SK-N-SH (cell line): ENCODE data around the gene CLCN5. TPM values are rescaled to one million over a fixed set of nuclear protein-coding genes. Genes with fewer than 3 reads are reported as not detected.

Experiments used
- CTCF ChIA-PET: fragments of 300-600, 350-600 bp; formaldehyde crosslinking; extraction: SDS; loops from one replicate; lab custom pipeline; 2021; lab: Yijun Ruan, JAX
- POLR2A ChIA-PET: fragments of 350-600 bp; sonication (Branson Sonifier 250); formaldehyde crosslinking; extraction: SDS; loops from one replicate; lab custom pipeline; 2020; ENCODE audit warnings: antibody characterized with exemption, inconsistent platforms; lab: Yijun Ruan, JAX
- DNase-seq: peaks from one replicate; pipeline ENCODE4 v3.0.0; 2012
- H2AFZ ChIP-seq: fragments of 200-600 bp; sonication (generic); 2 replicates; pipeline ENCODE4 v1.8.1; 2016; ENCODE audit warnings: antibody characterized with exemption, mild to moderate bottlenecking, low read depth
- H3F3A ChIP-seq: fragments of 200-600 bp; sonication (generic); replicated peaks from 2 replicates; pipeline ENCODE3; 2016; ENCODE audit warnings: antibody characterized with exemption, mild to moderate bottlenecking; ENCODE audit not compliant: insufficient read depth
- H3K27ac ChIP-seq, 2 experiments: fragments of 200-500 bp in 1 of 2; fragments of 200-600 bp in 1 of 2; sonication (Bioruptor generic) in 1 of 2; sonication (generic), shearing (Covaris generic) in 1 of 2; 2 replicates each; pipeline versions ENCODE4 v1.5.1 to v1.6.1; 2014 to 2016; ENCODE audit warnings: low read depth in 2 of 2, inconsistent platforms in 1 of 2, low read length in 1 of 2, mild to moderate bottlenecking in 1 of 2, mixed read lengths in 1 of 2
- H3K27me3 ChIP-seq: fragments of 200-600 bp; sonication (generic), shearing (Covaris generic); 2 replicates; pipeline ENCODE4 v1.6.1; 2016; ENCODE audit warnings: mixed run types; ENCODE audit not compliant: insufficient read depth
- H3K36me3 ChIP-seq, 2 experiments: fragments of 200-500 bp in 1 of 2; fragments of 200-600 bp in 1 of 2; sonication (Bioruptor generic) in 1 of 2; sonication (generic) in 1 of 2; replicated peaks in 1 of 2; 2 replicates each; pipeline versions ENCODE3 to v1.5.1; 2014 to 2016; ENCODE audit warnings: low read length in 1 of 2, mild to moderate bottlenecking in 1 of 2; ENCODE audit not compliant: insufficient read depth in 2 of 2, control insufficient read depth in 1 of 2
- H3K4me1 ChIP-seq, 2 experiments: fragments of 200-500 bp in 1 of 2; fragments of 200-600 bp in 1 of 2; sonication (Bioruptor generic) in 1 of 2; sonication (generic), shearing (Covaris generic) in 1 of 2; 2 replicates each; pipeline versions ENCODE4 v1.5.1 to v1.6.1; 2014 to 2016; ENCODE audit warnings: low read depth in 1 of 2, low read length in 1 of 2, mixed run types in 1 of 2; ENCODE audit not compliant: insufficient read depth in 2 of 2, control insufficient read depth in 1 of 2
- H3K4me2 ChIP-seq: fragments of 200-600 bp; sonication (generic), shearing (Covaris generic); 2 replicates; pipeline ENCODE4 v1.6.1; 2017; ENCODE audit warnings: mixed run types
- H3K4me3 ChIP-seq, 2 experiments: fragments of 200-500 bp in 1 of 2; fragments of 200-600 bp in 1 of 2; sonication (Bioruptor generic) in 1 of 2; sonication (generic), shearing (Covaris generic) in 1 of 2; 2 replicates each; pipeline versions ENCODE4 v1.5.1 to v1.8.1; 2014 to 2016; ENCODE audit warnings: low read depth in 2 of 2, inconsistent platforms in 1 of 2, low read length in 1 of 2, mild to moderate bottlenecking in 1 of 2, mixed read lengths in 1 of 2, moderate library complexity in 1 of 2
- H3K79me2 ChIP-seq: fragments of 200-600 bp; sonication (generic); 2 replicates; pipeline ENCODE4 v1.8.1; 2017; ENCODE audit warnings: mild to moderate bottlenecking; ENCODE audit not compliant: insufficient read depth
- H3K9ac ChIP-seq: fragments of 200-600 bp; sonication (generic); 2 replicates; pipeline ENCODE4 v1.6.1; 2017; ENCODE audit warnings: mixed run types
- H3K9me2 ChIP-seq: fragments of 200-600 bp; sonication (generic); 2 replicates; pipeline ENCODE4 v1.6.1; 2017; ENCODE audit warnings: mixed run types
- H3K9me3 ChIP-seq: fragments of 200-600 bp; sonication (generic); 2 replicates; pipeline ENCODE4 v1.6.1; 2017; ENCODE audit warnings: mixed run types, mild to moderate bottlenecking, moderate library complexity
- H4K20me1 ChIP-seq: fragments of 200-600 bp; sonication (generic); 2 replicates; pipeline ENCODE4 v1.6.1; 2017; ENCODE audit warnings: mild to moderate bottlenecking, mixed run types; ENCODE audit not compliant: insufficient read depth
- CHD2 ChIP-seq: fragments of 150-350 bp; IDR thresholded peaks from 2 replicates; pipeline ENCODE4 v1.6.1; 2018; ENCODE audit warnings: low read length; ENCODE audit not compliant: partially characterized antibody
- EP300 ChIP-seq, 2 experiments: IDR thresholded peaks; 2 replicates each; pipeline versions ENCODE4 v1.4.0 to v1.6.1; 2012; ENCODE audit warnings: borderline replicate concordance in 1 of 2, low read depth in 1 of 2, low read length in 1 of 2
- FOSL2 ChIP-seq: IDR thresholded peaks from 2 replicates; pipeline ENCODE4 v1.4.0; 2012; ENCODE audit warnings: low read depth, mild to moderate bottlenecking, moderate library complexity, borderline replicate concordance
- JUND ChIP-seq: IDR thresholded peaks from 2 replicates; pipeline ENCODE4 v1.4.0; 2012
- MAX ChIP-seq: IDR thresholded peaks from 2 replicates; pipeline ENCODE4 v1.4.0; 2012; ENCODE audit warnings: low read depth
- MEF2A ChIP-seq: IDR thresholded peaks from 2 replicates; pipeline ENCODE4 v1.4.0; 2012; ENCODE audit warnings: low read depth, borderline replicate concordance
- POLR2AphosphoS5 ChIP-seq: IDR thresholded peaks from 2 replicates; pipeline ENCODE4 v1.6.1; 2012; ENCODE audit warnings: low read depth, low read length
- RCOR1 ChIP-seq: fragments of 150-350 bp; IDR thresholded peaks from 2 replicates; pipeline ENCODE4 v1.6.1; 2017; ENCODE audit warnings: antibody characterized with exemption, low read length
- REST ChIP-seq: IDR thresholded peaks from 2 replicates; pipeline ENCODE4 v1.6.1; 2012; ENCODE audit warnings: mild to moderate bottlenecking, low read depth, low read length, moderate library complexity
- RFX5 ChIP-seq: IDR thresholded peaks from 2 replicates; pipeline ENCODE4 v1.6.1; 2012; ENCODE audit warnings: mild to moderate bottlenecking, improper control_type of control experiment, low read length
- RXRA ChIP-seq: IDR thresholded peaks from 2 replicates; pipeline ENCODE4 v1.4.0; 2012; ENCODE audit warnings: low read depth, mild to moderate bottlenecking, borderline replicate concordance
- TAF1 ChIP-seq: IDR thresholded peaks from 2 replicates; pipeline ENCODE4 v1.6.1; 2012; ENCODE audit warnings: low read depth, mild to moderate bottlenecking, low read length, moderate library complexity, borderline replicate concordance
- TCF12 ChIP-seq: IDR thresholded peaks from 2 replicates; pipeline ENCODE4 v1.4.0; 2012
- USF2 ChIP-seq: fragments of 150-350 bp; IDR thresholded peaks from 2 replicates; pipeline ENCODE4 v1.6.1; 2017; ENCODE audit warnings: antibody characterized with exemption, low read length, low read depth, borderline replicate concordance
- WGBS: methylation state at CpG from one replicate; pipeline ENCODE4 v1.1.6; 2017; ENCODE audit warnings: low lambda C conversion rate; 5-methylcytosine and 5-hydroxymethylcytosine counted together
- polyA plus RNA-seq, 3 experiments: library from polyadenylated mRNA; depleted of rRNA; stranded (reverse); fragments of >200 nt; gene quantifications; 2 replicates each; pipeline ENCODE4 v1.2.3, GENCODE V29; 2012
- TF ChIP-seq, protein P1 (sequence below): IDR thresholded peaks from 2 replicates; pipeline ENCODE4 v1.4.0; 2012; ENCODE audit warnings: low read depth, borderline replicate concordance
- TF ChIP-seq, protein P2 (sequence below): fragments of 150-350 bp; IDR thresholded peaks from 2 replicates; pipeline ENCODE4 v1.6.1; 2016; ENCODE audit warnings: mild to moderate bottlenecking, low read depth, low read length

CLCN5 gene
- polyA plus RNA-seq, 1 of the 3 experiments (the other 2 are of a cell fraction), result 1.7 TPM

- no peak overlapping the region for H2AFZ ChIP-seq
- H4K20me1 ChIP-seq, result no peaks in the 10 kb centered on the region
- H3K9me3 ChIP-seq, result no peaks in the 10 kb centered on the region; the same call in 1 of the 2 replicates
- H3K27ac ChIP-seq, result no peak overlapping the region
- TF ChIP-seq JUND, result no peak
- TF ChIP-seq FOSL2, result no peak
- CTCF ChIA-PET, result no interaction called here
- POLR2A ChIA-PET, result no interaction called here
- no peaks in the 10 kb centered on the region for H3F3A ChIP-seq
- H3K4me1 ChIP-seq, result no peaks in the 10 kb centered on the region
- WGBS, result 23% methylated on average over 3 of the region's 3 CpGs
- H3K9ac ChIP-seq, result no peak overlapping the region
- no peak for DNase-seq
- no peak overlapping the region for H3K4me3 ChIP-seq
- H3K27me3 ChIP-seq, result no peaks in the 10 kb centered on the region; the same call in 1 of the 2 replicates
- no peaks in the 10 kb centered on the region for H3K9me2 ChIP-seq
- H3K4me2 ChIP-seq, result no peak overlapping the region
- H3K36me3 ChIP-seq, result no peaks in the 10 kb centered on the region
- no peaks in the 10 kb centered on the region for H3K79me2 ChIP-seq
These were observed 12.1 kb upstream of the CLCN5 start for GRCh38 chrX:49910344-49910743.

- no peaks in the 10 kb centered on the region for H4K20me1 ChIP-seq
- TF ChIP-seq RCOR1, result no peak
- no peak for TF ChIP-seq RXRA
- CTCF ChIA-PET, result interaction anchor here (1.8 kb wide), 1 partner anchor 28 kb away, joined by 6 read pairs; no protein-coding TSS in a partner anchor
- H3K36me3 ChIP-seq, result no peaks in the 10 kb centered on the region
- H3F3A ChIP-seq, result no peaks in the 10 kb centered on the region
- H3K4me3 ChIP-seq, result no peak overlapping the region
- no peak overlapping the region for H2AFZ ChIP-seq
- no peak overlapping the region for H3K4me2 ChIP-seq
- H3K27me3 ChIP-seq, result no peaks in the 10 kb centered on the region; the same call in 1 of the 2 replicates
- H3K9me2 ChIP-seq, result no peaks in the 10 kb centered on the region
- POLR2A ChIA-PET, result no interaction called here
- DNase-seq, result no peak
- H3K9ac ChIP-seq, result no peak overlapping the region
- WGBS, result 3% methylated on average over 3 of the region's 3 CpGs
- H3K27ac ChIP-seq, result no peak overlapping the region
- H3K4me1 ChIP-seq, result no peaks in the 10 kb centered on the region
- no peaks in the 10 kb centered on the region for H3K9me3 ChIP-seq
- no peaks in the 10 kb centered on the region for H3K79me2 ChIP-seq
These were observed 10.3 kb upstream of the CLCN5 start for GRCh38 chrX:49912086-49912485.

- CTCF ChIA-PET, result interaction anchor here (1.8 kb wide), 1 partner anchor 29 kb away, joined by 6 read pairs; no protein-coding TSS in a partner anchor
- TF ChIP-seq MAX (no peak), REST (no peak), EP300 (IDR thresholded peaks at IDR 0.05; ENCODE audit: borderline replicate concordance in 1 of 2, low read depth in 1 of 2, low read length in 1 of 2) (no peak), TAF1 (no peak), RFX5 (no peak), USF2 (no peak), FOSL2 (no peak), TCF12 (no peak), MEF2A (no peak), CHD2 (no peak), POLR2AphosphoS5 (no peak)
- TF ChIP-seq, protein P1, sequence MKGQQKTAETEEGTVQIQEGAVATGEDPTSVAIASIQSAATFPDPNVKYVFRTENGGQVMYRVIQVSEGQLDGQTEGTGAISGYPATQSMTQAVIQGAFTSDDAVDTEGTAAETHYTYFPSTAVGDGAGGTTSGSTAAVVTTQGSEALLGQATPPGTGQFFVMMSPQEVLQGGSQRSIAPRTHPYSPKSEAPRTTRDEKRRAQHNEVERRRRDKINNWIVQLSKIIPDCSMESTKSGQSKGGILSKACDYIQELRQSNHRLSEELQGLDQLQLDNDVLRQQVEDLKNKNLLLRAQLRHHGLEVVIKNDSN, result no peak
- TF ChIP-seq, protein P2, sequence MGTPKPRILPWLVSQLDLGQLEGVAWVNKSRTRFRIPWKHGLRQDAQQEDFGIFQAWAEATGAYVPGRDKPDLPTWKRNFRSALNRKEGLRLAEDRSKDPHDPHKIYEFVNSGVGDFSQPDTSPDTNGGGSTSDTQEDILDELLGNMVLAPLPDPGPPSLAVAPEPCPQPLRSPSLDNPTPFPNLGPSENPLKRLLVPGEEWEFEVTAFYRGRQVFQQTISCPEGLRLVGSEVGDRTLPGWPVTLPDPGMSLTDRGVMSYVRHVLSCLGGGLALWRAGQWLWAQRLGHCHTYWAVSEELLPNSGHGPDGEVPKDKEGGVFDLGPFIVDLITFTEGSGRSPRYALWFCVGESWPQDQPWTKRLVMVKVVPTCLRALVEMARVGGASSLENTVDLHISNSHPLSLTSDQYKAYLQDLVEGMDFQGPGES, result no peak
These were observed 9.5 kb upstream of the CLCN5 start for GRCh38 chrX:49912861-49913260.

More at GRCh38 chrX:49912861-49913260, 9.5 kb upstream of the CLCN5 start:
- no peak for DNase-seq
- Histone ChIP-seq H4K20me1 (no peaks in the 10 kb centered on the region), H3K9ac (no peak overlapping the region), H3K79me2 (no peaks in the 10 kb centered on the region), H3F3A (no peaks in the 10 kb centered on the region), H3K4me3 (no peak overlapping the region), H3K27ac (no peak overlapping the region), H3K9me3 (no peaks in the 10 kb centered on the region), H3K4me1 (no peaks in the 10 kb centered on the region), H2AFZ (no peak overlapping the region), H3K27me3 (no peaks in the 10 kb centered on the region; the same call in 1 of the 2 replicates), H3K36me3 (no peaks in the 10 kb centered on the region), H3K4me2 (no peak overlapping the region), H3K9me2 (no peaks in the 10 kb centered on the region)
- POLR2A ChIA-PET, result no interaction called here
- 23% methylated on average over 3 of the region's 3 CpGs for WGBS
